ENCODE data around the gene GCKR.

The GCKR gene

GRCh38 chr2:27496357-27497287 lies at the start of gene GCKR:
Gene GCKR, plus strand, starts transcription at chr2:27496839. Its CDS starts 66 bp downstream, at chr2:27496905.
- no peak for DNase-seq

- no peak for DNase-seq
These were observed 48.3 kb upstream of the GCKR start for GRCh38 chr2:27448381-27448780.

- no peak for DNase-seq
These were observed 45.5 kb upstream of the GCKR start for GRCh38 chr2:27451095-27451494.

- no peak for DNase-seq
These were observed 42.7 kb upstream of the GCKR start for GRCh38 chr2:27453968-27454367.

GRCh38 chr2:27461118-27461517 lies 35.5 kb upstream of the GCKR start:
- DNase-seq, result no peak

GRCh38 chr2:27464443-27464842 lies 32.2 kb upstream of the GCKR start:
- DNase-seq, result no peak

- DNase-seq, result no peak
These were observed 24.7 kb upstream of the GCKR start for GRCh38 chr2:27471961-27472360.

GRCh38 chr2:27485496-27485895 lies 11.1 kb upstream of the GCKR start:
- DNase-seq, result no peak

- no peak for DNase-seq
These were observed 7.5 kb upstream of the GCKR start for GRCh38 chr2:27489118-27489497.

GRCh38 chr2:27489498-27490397 lies 6.9 kb upstream of the GCKR start, which contains the start of gene IFT172:
Gene IFT172, minus strand, starts transcription at chr2:27489743. Its CDS starts 90 bp downstream, at chr2:27489653.
- peak; percentile 98 for DNase-seq

- no peak for DNase-seq
These were observed 4.1 kb upstream of the GCKR start for GRCh38 chr2:27492557-27492956.

GRCh38 chr2:27493948-27494283 lies 2.7 kb upstream of the GCKR start:
- no peak for DNase-seq

GRCh38 chr2:27494284-27494943 lies 2.2 kb upstream of the GCKR start:
- DNase-seq, result no peak

- no peak for DNase-seq
These were observed 1.6 kb upstream of the GCKR start, which contains the start of gene FNDC4 for GRCh38 chr2:27494944-27495554. Gene FNDC4, minus strand, starts transcription at chr2:27495200. Its CDS starts 521 bp downstream, at chr2:27494679.

GRCh38 chr2:27495840-27496356 lies 741 bp upstream of the GCKR start:
- DNase-seq, result no peak

GRCh38 chr2:27497288-27497627 lies 619 bp downstream of the GCKR start:
- DNase-seq, result no peak

- DNase-seq, result no peak
These were observed 2.3 kb downstream of the GCKR start for GRCh38 chr2:27498975-27499374.

- no peak for DNase-seq
These were observed 4.4 kb downstream of the GCKR start for GRCh38 chr2:27501042-27501441.

- no peak for DNase-seq
These were observed 5.5 kb downstream of the GCKR start for GRCh38 chr2:27502142-27502541.

GRCh38 chr2:27506587-27506986 lies 9.9 kb downstream of the GCKR start:
- no peak for DNase-seq

GRCh38 chr2:27507293-27507692 lies 10.7 kb downstream of the GCKR start:
- DNase-seq, result no peak

- DNase-seq, result no peak
These were observed 12.7 kb downstream of the GCKR start for GRCh38 chr2:27509326-27509725.

All from activated CD4-positive, alpha-beta T cell treated with anti-CD3 and anti-CD28 coated beads for 1 hour (primary cell).